ENCODE measurements around the gene FANCC. TPM values are rescaled to one million over a fixed set of nuclear protein-coding genes. Genes with fewer than 3 reads are reported as not detected.

The FANCC gene
- total and polyA plus RNA-seq, 5 donors from 2014 or later, result 2.8 to 7.5 (median 5.4) TPM

- ATAC-seq (ENCODE audit: low read depth in 2 of 2) (no peak), DNase-seq (peak in 1 of 3 donors; percentile 12)
- no peak overlapping the region for H3K27ac ChIP-seq (ENCODE audit: insufficient read depth, low read length, poor library complexity, severe bottlenecking)
- H3K27ac Mint-ChIP-seq, result no peak overlapping the region
- H3K27me3 Mint-ChIP-seq, result no peaks in the 10 kb centered on the region
- H3K4me1 ChIP-seq (ENCODE audit: control insufficient read depth, insufficient read depth, low read length, poor library complexity, severe bottlenecking), result no peaks in the 10 kb centered on the region
- no peaks in the 10 kb centered on the region for H3K9me3 ChIP-seq (ENCODE audit: control insufficient read depth in 2 of 2, low read length in 2 of 2)
- peak overlapping the region in 1 of 4 donors; percentile 21 for H3K4me3 Mint-ChIP-seq
- H3K36me3 ChIP-seq (ENCODE audit: control insufficient read depth, insufficient read depth, low read length), result no peaks in the 10 kb centered on the region
- H3K4me3 ChIP-seq (ENCODE audit: low read depth, low read length), result no peak overlapping the region
- H3K27me3 ChIP-seq (ENCODE audit: control insufficient read depth, insufficient read depth, low read length), result no peaks in the 10 kb centered on the region
- no peaks in the 10 kb centered on the region for H3K9me3 Mint-ChIP-seq
- peaks cover 0 to 5% (median under 1%) of the 10 kb centered on the region in 4 donors for H3K4me1 Mint-ChIP-seq
- peaks cover 3% of the 10 kb centered on the region for H3K36me3 Mint-ChIP-seq
Measured at GRCh38 chr9:95073042-95073607, 244.4 kb downstream of the FANCC start.

- Mint-ChIP-seq H3K27ac (no peak overlapping the region), H3K4me3 (no peak overlapping the region), H3K9me3 (no peaks in the 10 kb centered on the region), H3K36me3 (peaks cover 3% of the 10 kb centered on the region), H3K4me1 (peaks cover 0 to 5% (median under 1%) of the 10 kb centered on the region in 4 donors), H3K27me3 (no peaks in the 10 kb centered on the region)
- no peak overlapping the region for H3K27ac ChIP-seq (ENCODE audit: insufficient read depth, low read length, poor library complexity, severe bottlenecking)
- H3K36me3 ChIP-seq (ENCODE audit: control insufficient read depth, insufficient read depth, low read length), result no peaks in the 10 kb centered on the region
- no peaks in the 10 kb centered on the region for H3K4me1 ChIP-seq (ENCODE audit: control insufficient read depth, insufficient read depth, low read length, poor library complexity, severe bottlenecking)
- H3K4me3 ChIP-seq (ENCODE audit: low read depth, low read length), result no peak overlapping the region
- H3K9me3 ChIP-seq (ENCODE audit: control insufficient read depth in 2 of 2, low read length in 2 of 2), result no peaks in the 10 kb centered on the region
- ATAC-seq (ENCODE audit: low read depth in 2 of 2) (no peak), DNase-seq (no peak)
- H3K27me3 ChIP-seq (ENCODE audit: control insufficient read depth, insufficient read depth, low read length), result no peaks in the 10 kb centered on the region
Measured at GRCh38 chr9:95071925-95072324, 245.6 kb downstream of the FANCC start.

- Histone ChIP-seq H3K27ac (ENCODE audit: insufficient read depth, low read length, poor library complexity, severe bottlenecking) (no peak overlapping the region), H3K36me3 (ENCODE audit: control insufficient read depth, insufficient read depth, low read length) (no peaks in the 10 kb centered on the region), H3K27me3 (ENCODE audit: control insufficient read depth, insufficient read depth, low read length) (no peaks in the 10 kb centered on the region), H3K4me3 (ENCODE audit: low read depth, low read length) (no peak overlapping the region), H3K4me1 (ENCODE audit: control insufficient read depth, insufficient read depth, low read length, poor library complexity, severe bottlenecking) (no peaks in the 10 kb centered on the region), H3K9me3 (ENCODE audit: control insufficient read depth in 2 of 2, low read length in 2 of 2) (no peaks in the 10 kb centered on the region)
- DNase-seq, result no peak
- Mint-ChIP-seq H3K4me1 (peaks cover 0 to 5% (median under 1%) of the 10 kb centered on the region in 4 donors), H3K9me3 (no peaks in the 10 kb centered on the region), H3K27ac (no peak overlapping the region), H3K27me3 (no peaks in the 10 kb centered on the region), H3K4me3 (no peak overlapping the region), H3K36me3 (peaks cover 3% of the 10 kb centered on the region)
- ATAC-seq (ENCODE audit: low read depth in 2 of 2), result no peak
Measured at GRCh38 chr9:95071450-95071849, 246.1 kb downstream of the FANCC start.

GRCh38 chr9:95070549-95071021 is 246.9 kb downstream of the FANCC start:
- H3K4me3 Mint-ChIP-seq, result no peak overlapping the region
- H3K36me3 ChIP-seq (ENCODE audit: control insufficient read depth, insufficient read depth, low read length), result no peaks in the 10 kb centered on the region
- no peak overlapping the region for H3K27ac ChIP-seq (ENCODE audit: insufficient read depth, low read length, poor library complexity, severe bottlenecking)
- peaks cover 0 to 5% (median under 1%) of the 10 kb centered on the region in 4 donors for H3K4me1 Mint-ChIP-seq
- ATAC-seq (ENCODE audit: low read depth in 2 of 2) (no peak), DNase-seq (no peak)
- H3K9me3 ChIP-seq (ENCODE audit: control insufficient read depth in 2 of 2, low read length in 2 of 2), result no peaks in the 10 kb centered on the region
- peaks cover 3% of the 10 kb centered on the region for H3K36me3 Mint-ChIP-seq
- no peaks in the 10 kb centered on the region for H3K9me3 Mint-ChIP-seq
- H3K27me3 Mint-ChIP-seq, result no peaks in the 10 kb centered on the region
- H3K4me3 ChIP-seq (ENCODE audit: low read depth, low read length), result no peak overlapping the region
- no peak overlapping the region for H3K27ac Mint-ChIP-seq
- H3K27me3 ChIP-seq (ENCODE audit: control insufficient read depth, insufficient read depth, low read length), result no peaks in the 10 kb centered on the region
- no peaks in the 10 kb centered on the region for H3K4me1 ChIP-seq (ENCODE audit: control insufficient read depth, insufficient read depth, low read length, poor library complexity, severe bottlenecking)

- Histone ChIP-seq H3K36me3 (ENCODE audit: control insufficient read depth, insufficient read depth, low read length) (no peaks in the 10 kb centered on the region), H3K9me3 (ENCODE audit: control insufficient read depth in 2 of 2, low read length in 2 of 2) (no peaks in the 10 kb centered on the region), H3K27ac (ENCODE audit: insufficient read depth, low read length, poor library complexity, severe bottlenecking) (no peak overlapping the region), H3K4me1 (ENCODE audit: control insufficient read depth, insufficient read depth, low read length, poor library complexity, severe bottlenecking) (no peaks in the 10 kb centered on the region), H3K4me3 (ENCODE audit: low read depth, low read length) (no peak overlapping the region), H3K27me3 (ENCODE audit: control insufficient read depth, insufficient read depth, low read length) (no peaks in the 10 kb centered on the region)
- Mint-ChIP-seq H3K9me3 (no peaks in the 10 kb centered on the region), H3K4me1 (peaks cover 0 to 5% (median 0%) of the 10 kb centered on the region in 4 donors), H3K27ac (no peak overlapping the region), H3K4me3 (no peak overlapping the region), H3K36me3 (peaks cover 5% of the 10 kb centered on the region), H3K27me3 (no peaks in the 10 kb centered on the region)
- ATAC-seq (ENCODE audit: low read depth in 2 of 2) (no peak), DNase-seq (no peak)
Measured at GRCh38 chr9:95067897-95068296, 249.6 kb downstream of the FANCC start.

GRCh38 chr9:95067057-95067456 is 250.5 kb downstream of the FANCC start:
- no peak overlapping the region for H3K4me3 Mint-ChIP-seq
- no peak overlapping the region for H3K27ac Mint-ChIP-seq
- H3K27me3 Mint-ChIP-seq, result no peaks in the 10 kb centered on the region
- H3K4me1 ChIP-seq (ENCODE audit: control insufficient read depth, insufficient read depth, low read length, poor library complexity, severe bottlenecking), result no peaks in the 10 kb centered on the region
- no peaks in the 10 kb centered on the region for H3K36me3 ChIP-seq (ENCODE audit: control insufficient read depth, insufficient read depth, low read length)
- DNase-seq (no peak), ATAC-seq (ENCODE audit: low read depth in 2 of 2) (no peak)
- peaks cover 6% of the 10 kb centered on the region for H3K36me3 Mint-ChIP-seq
- peaks cover 0 to 5% (median 0%) of the 10 kb centered on the region in 4 donors for H3K4me1 Mint-ChIP-seq
- H3K9me3 Mint-ChIP-seq, result no peaks in the 10 kb centered on the region
- H3K9me3 ChIP-seq (ENCODE audit: control insufficient read depth in 2 of 2, low read length in 2 of 2), result no peaks in the 10 kb centered on the region
- no peak overlapping the region for H3K4me3 ChIP-seq (ENCODE audit: low read depth, low read length)
- H3K27ac ChIP-seq (ENCODE audit: insufficient read depth, low read length, poor library complexity, severe bottlenecking), result no peak overlapping the region
- H3K27me3 ChIP-seq (ENCODE audit: control insufficient read depth, insufficient read depth, low read length), result no peaks in the 10 kb centered on the region

GRCh38 chr9:95065224-95065623 is 252.3 kb downstream of the FANCC start:
- peaks cover 9% of the 10 kb centered on the region for H3K36me3 Mint-ChIP-seq
- no peak overlapping the region for H3K4me3 Mint-ChIP-seq
- no peaks in the 10 kb centered on the region for H3K9me3 ChIP-seq (ENCODE audit: control insufficient read depth in 2 of 2, low read length in 2 of 2)
- H3K27me3 Mint-ChIP-seq, result no peaks in the 10 kb centered on the region
- no peak overlapping the region for H3K27ac Mint-ChIP-seq
- no peaks in the 10 kb centered on the region for H3K9me3 Mint-ChIP-seq
- H3K27me3 ChIP-seq (ENCODE audit: control insufficient read depth, insufficient read depth, low read length), result no peaks in the 10 kb centered on the region
- no peak overlapping the region for H3K4me3 ChIP-seq (ENCODE audit: low read depth, low read length)
- DNase-seq, result no peak
- H3K36me3 ChIP-seq (ENCODE audit: control insufficient read depth, insufficient read depth, low read length), result no peaks in the 10 kb centered on the region
- no peaks in the 10 kb centered on the region for H3K4me1 ChIP-seq (ENCODE audit: control insufficient read depth, insufficient read depth, low read length, poor library complexity, severe bottlenecking)
- H3K27ac ChIP-seq (ENCODE audit: insufficient read depth, low read length, poor library complexity, severe bottlenecking), result no peak overlapping the region
- no peak for ATAC-seq (ENCODE audit: low read depth in 2 of 2)
- H3K4me1 Mint-ChIP-seq, result peaks cover 0 to 5% (median 0%) of the 10 kb centered on the region in 4 donors

- no peaks in the 10 kb centered on the region for H3K36me3 ChIP-seq (ENCODE audit: control insufficient read depth, insufficient read depth, low read length)
- peak overlapping the region in 1 of 3 donors; percentile 54 for H3K27ac Mint-ChIP-seq
- no peaks in the 10 kb centered on the region for H3K27me3 ChIP-seq (ENCODE audit: control insufficient read depth, insufficient read depth, low read length)
- H3K4me3 ChIP-seq (ENCODE audit: low read depth, low read length), result no peak overlapping the region
- DNase-seq, result no peak
- peaks cover 9% of the 10 kb centered on the region for H3K36me3 Mint-ChIP-seq
- no peak overlapping the region for H3K4me3 Mint-ChIP-seq
- H3K27me3 Mint-ChIP-seq, result no peaks in the 10 kb centered on the region
- ATAC-seq (ENCODE audit: low read depth in 2 of 2), result no peak
- H3K4me1 ChIP-seq (ENCODE audit: control insufficient read depth, insufficient read depth, low read length, poor library complexity, severe bottlenecking), result no peaks in the 10 kb centered on the region
- no peaks in the 10 kb centered on the region for H3K9me3 ChIP-seq (ENCODE audit: control insufficient read depth in 2 of 2, low read length in 2 of 2)
- H3K9me3 Mint-ChIP-seq, result no peaks in the 10 kb centered on the region
- peaks cover 0 to under 1% (median 0%) of the 10 kb centered on the region in 4 donors for H3K4me1 Mint-ChIP-seq
- H3K27ac ChIP-seq (ENCODE audit: insufficient read depth, low read length, poor library complexity, severe bottlenecking), result no peak overlapping the region
Measured at GRCh38 chr9:95063300-95063699, 254.2 kb downstream of the FANCC start.

Measured in CD4-positive, CD25-positive, alpha-beta regulatory T cell (primary cell).